Osteoblast (primary cell): ENCODE measurements around the gene KCNC3. TPM values are rescaled to one million over a fixed set of nuclear protein-coding genes. Genes with fewer than 3 reads are reported as not detected.

Source experiments
- DNase-seq: peaks from one replicate; pipeline ENCODE4 v3.0.0; 2011; ENCODE audit warnings: low spot score, mixed read lengths; ENCODE audit not compliant: insufficient read length; ENCODE audit errors: missing footprints
- H2AFZ ChIP-seq: 2 replicates; pipeline ENCODE4 v1.6.0; 2011; ENCODE audit warnings: mild to moderate bottlenecking, low read length
- H3K27ac ChIP-seq: 2 replicates; pipeline ENCODE4 v1.5.1; 2011; ENCODE audit warnings: mild to moderate bottlenecking, low read depth, low read length, moderate library complexity
- H3K27me3 ChIP-seq: 2 replicates; pipeline ENCODE4 v1.6.0; 2012; ENCODE audit warnings: mild to moderate bottlenecking, control low read depth, inconsistent platforms, low read length, moderate library complexity; ENCODE audit not compliant: insufficient read depth
- H3K36me3 ChIP-seq: 2 replicates; pipeline ENCODE4 v1.5.1; 2011; ENCODE audit warnings: mild to moderate bottlenecking, low read length, control low read depth, moderate library complexity; ENCODE audit not compliant: insufficient read depth
- H3K4me1 ChIP-seq: 2 replicates; pipeline ENCODE4 v1.5.1; 2011; ENCODE audit warnings: mild to moderate bottlenecking, low read length, control low read depth, moderate library complexity; ENCODE audit not compliant: insufficient read depth
- H3K4me2 ChIP-seq: 2 replicates; pipeline ENCODE4 v1.6.0; 2011; ENCODE audit warnings: mild to moderate bottlenecking, low read length; ENCODE audit not compliant: insufficient read depth
- H3K4me3 ChIP-seq: fragments of 200-600 bp; sonication (generic); 3 replicates; pipeline ENCODE4 v1.5.1; 2012; ENCODE audit warnings: mild to moderate bottlenecking, low read length, inconsistent platforms; ENCODE audit not compliant: insufficient read depth
- H3K79me2 ChIP-seq: 2 replicates; pipeline ENCODE4 v1.6.0; 2012; ENCODE audit warnings: mild to moderate bottlenecking, low read length, control low read depth, inconsistent platforms; ENCODE audit not compliant: insufficient read depth
- H3K9me3 ChIP-seq: 2 replicates; pipeline ENCODE4 v1.5.1; 2011; ENCODE audit warnings: low read depth, low read length, control low read depth
- H4K20me1 ChIP-seq: 2 replicates; pipeline ENCODE4 v1.6.0; 2012; ENCODE audit warnings: mild to moderate bottlenecking, low read length, control low read depth; ENCODE audit not compliant: insufficient read depth
- total RNA-seq: library from RNA; depleted of rRNA; stranded (reverse); fragments of >200 nt; gene quantifications from 2 replicates; pipeline ENCODE4 v1.2.3, GENCODE V29; 2012
- TF ChIP-seq, protein P1 (sequence below): IDR thresholded peaks from 2 replicates; pipeline ENCODE4 v1.5.1; 2011; ENCODE audit warnings: mild to moderate bottlenecking, low read depth, low read length, moderate library complexity; ENCODE audit errors: extremely low read depth

The KCNC3 gene
- total RNA-seq, 1 donor: not detected

DNA sequence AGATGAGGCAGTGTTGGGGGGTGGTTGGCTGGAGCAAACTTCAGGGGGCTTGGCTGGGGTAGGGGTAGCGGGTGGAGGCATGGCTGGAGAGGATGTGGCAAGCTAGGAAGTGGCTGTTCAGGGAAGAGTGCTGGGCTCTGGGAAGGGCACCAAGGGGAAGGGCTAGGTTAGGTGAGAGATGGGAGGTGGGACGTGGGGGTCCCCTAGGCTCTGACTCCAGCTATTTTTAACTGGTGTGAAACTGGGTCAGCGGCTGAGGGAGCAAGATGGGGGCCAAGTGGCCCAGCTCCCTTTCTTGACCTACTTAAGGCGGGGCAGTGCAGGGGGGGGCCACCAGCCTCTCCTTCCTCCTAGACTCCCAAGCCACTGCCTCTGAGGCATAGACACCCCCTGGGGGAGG lies 7.3 kb downstream of the KCNC3 start:
- DNase-seq: peak; percentile 50
- H3K79me2 ChIP-seq: no peaks in the 10 kb centered on the region
- no peaks in the 10 kb centered on the region for H3K4me1 ChIP-seq
- TF ChIP-seq, protein P1, sequence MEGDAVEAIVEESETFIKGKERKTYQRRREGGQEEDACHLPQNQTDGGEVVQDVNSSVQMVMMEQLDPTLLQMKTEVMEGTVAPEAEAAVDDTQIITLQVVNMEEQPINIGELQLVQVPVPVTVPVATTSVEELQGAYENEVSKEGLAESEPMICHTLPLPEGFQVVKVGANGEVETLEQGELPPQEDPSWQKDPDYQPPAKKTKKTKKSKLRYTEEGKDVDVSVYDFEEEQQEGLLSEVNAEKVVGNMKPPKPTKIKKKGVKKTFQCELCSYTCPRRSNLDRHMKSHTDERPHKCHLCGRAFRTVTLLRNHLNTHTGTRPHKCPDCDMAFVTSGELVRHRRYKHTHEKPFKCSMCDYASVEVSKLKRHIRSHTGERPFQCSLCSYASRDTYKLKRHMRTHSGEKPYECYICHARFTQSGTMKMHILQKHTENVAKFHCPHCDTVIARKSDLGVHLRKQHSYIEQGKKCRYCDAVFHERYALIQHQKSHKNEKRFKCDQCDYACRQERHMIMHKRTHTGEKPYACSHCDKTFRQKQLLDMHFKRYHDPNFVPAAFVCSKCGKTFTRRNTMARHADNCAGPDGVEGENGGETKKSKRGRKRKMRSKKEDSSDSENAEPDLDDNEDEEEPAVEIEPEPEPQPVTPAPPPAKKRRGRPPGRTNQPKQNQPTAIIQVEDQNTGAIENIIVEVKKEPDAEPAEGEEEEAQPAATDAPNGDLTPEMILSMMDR: no peak
- H3K4me3 ChIP-seq: no peak overlapping the region
- H4K20me1 ChIP-seq: no peaks in the 10 kb centered on the region
- no peak overlapping the region for H3K27ac ChIP-seq
- H3K9me3 ChIP-seq: no peaks in the 10 kb centered on the region
- no peak overlapping the region for H3K4me2 ChIP-seq
- peaks cover 12% of the 10 kb centered on the region for H3K27me3 ChIP-seq
- no peak overlapping the region for H2AFZ ChIP-seq
- no peaks in the 10 kb centered on the region for H3K36me3 ChIP-seq

- Histone ChIP-seq H3K4me2 (no peak overlapping the region), H3K4me3 (no peak overlapping the region), H2AFZ (no peak overlapping the region), H3K9me3 (no peaks in the 10 kb centered on the region), H3K79me2 (no peaks in the 10 kb centered on the region), H3K4me1 (no peaks in the 10 kb centered on the region), H4K20me1 (no peaks in the 10 kb centered on the region), H3K27ac (no peak overlapping the region), H3K36me3 (no peaks in the 10 kb centered on the region), H3K27me3 (peaks cover 3% of the 10 kb centered on the region)
- TF ChIP-seq, protein P1: no peak
- peak; percentile 29 for DNase-seq
Observed at GRCh38 chr19:50320596-50320995, 8.6 kb downstream of the KCNC3 start.

- Histone ChIP-seq H3K4me2 (no peak overlapping the region), H3K27me3 (peaks cover 4% of the 10 kb centered on the region), H3K4me3 (no peak overlapping the region), H2AFZ (no peak overlapping the region), H4K20me1 (no peaks in the 10 kb centered on the region), H3K9me3 (no peaks in the 10 kb centered on the region), H3K36me3 (no peaks in the 10 kb centered on the region), H3K27ac (no peak overlapping the region), H3K4me1 (no peaks in the 10 kb centered on the region), H3K79me2 (no peaks in the 10 kb centered on the region)
- TF ChIP-seq, protein P1: no peak
- DNase-seq: no peak
Observed at GRCh38 chr19:50320051-50320450, 9.1 kb downstream of the KCNC3 start.

- H4K20me1 ChIP-seq: no peaks in the 10 kb centered on the region
- H3K4me2 ChIP-seq: no peak overlapping the region
- H3K9me3 ChIP-seq: no peaks in the 10 kb centered on the region
- no peak overlapping the region for H3K4me3 ChIP-seq
- no peak for DNase-seq
- no peak overlapping the region for H2AFZ ChIP-seq
- no peaks in the 10 kb centered on the region for H3K4me1 ChIP-seq
- TF ChIP-seq, protein P1: no peak
- H3K27me3 ChIP-seq: peaks cover 9% of the 10 kb centered on the region
- H3K79me2 ChIP-seq: no peaks in the 10 kb centered on the region
- H3K36me3 ChIP-seq: no peaks in the 10 kb centered on the region
- no peak overlapping the region for H3K27ac ChIP-seq
Observed at GRCh38 chr19:50319156-50319555, 10.0 kb downstream of the KCNC3 start.
